GM18507 (cell line): ENCODE measurements around the gene PLA2G4D.

Experiments
- DNase-seq: peaks from one replicate; pipeline ENCODE4 v3.0.0; 2011; ENCODE audit warnings: low read depth; ENCODE audit not compliant: insufficient read length; ENCODE audit errors: extremely low spot score
- FAIRE-seq: peaks from 2 replicates; lab custom pipeline; 2011; peaks lifted over from hg19 to GRCh38; lab: Jason Lieb, UNC

The PLA2G4D gene

GRCh38 chr15:42094512-42094963 is at the start of gene PLA2G4D:
PLA2G4D (minus strand) TSS chr15:42094562; CDS start chr15:42094459, 103 bp downstream.
- FAIRE-seq (peak; percentile 61), DNase-seq (no peak)

GRCh38 chr15:42143356-42143755 is 49.0 kb upstream of the PLA2G4D start:
- FAIRE-seq = no peak

GRCh38 chr15:42141795-42142667 is 47.7 kb upstream of the PLA2G4D start:
- FAIRE-seq = no peak

More at GRCh38 chr15:42143356-42143755, 49.0 kb upstream of the PLA2G4D start:
- no peak for DNase-seq

GRCh38 chr15:42141246-42141645 is 46.9 kb upstream of the PLA2G4D start:
- FAIRE-seq (no peak), DNase-seq (no peak)

More at GRCh38 chr15:42141795-42142667, 47.7 kb upstream of the PLA2G4D start:
- DNase-seq = no peak

- DNase-seq = no peak
- no peak for FAIRE-seq
Observed at GRCh38 chr15:42140383-42141070, 46.2 kb upstream of the PLA2G4D start.

GRCh38 chr15:42139596-42139995 is 45.2 kb upstream of the PLA2G4D start:
- FAIRE-seq (no peak), DNase-seq (no peak)

- no peak for FAIRE-seq
- DNase-seq = no peak
Observed at GRCh38 chr15:42138968-42139386, 44.6 kb upstream of the PLA2G4D start.

- DNase-seq (no peak), FAIRE-seq (no peak)
Observed at GRCh38 chr15:42138411-42138810, 44.0 kb upstream of the PLA2G4D start.

- FAIRE-seq (peak; percentile 86), DNase-seq (no peak)
Observed at GRCh38 chr15:42137461-42138261, 43.3 kb upstream of the PLA2G4D start.

- FAIRE-seq = no peak
- no peak for DNase-seq
Observed at GRCh38 chr15:42136513-42136912, 42.2 kb upstream of the PLA2G4D start.

GRCh38 chr15:42135351-42135750 is 41.0 kb upstream of the PLA2G4D start:
- no peak for FAIRE-seq
- no peak for DNase-seq

- FAIRE-seq (no peak), DNase-seq (no peak)
Observed at GRCh38 chr15:42134617-42135245, 40.4 kb upstream of the PLA2G4D start.

- peak; percentile 73 for FAIRE-seq
- peak; percentile 33 for DNase-seq
Observed at GRCh38 chr15:42133886-42134502, 39.6 kb upstream of the PLA2G4D start.

GRCh38 chr15:42133356-42133755 is 39.0 kb upstream of the PLA2G4D start:
- DNase-seq (no peak), FAIRE-seq (no peak)

GRCh38 chr15:42131826-42132806 is 37.8 kb upstream of the PLA2G4D start:
- DNase-seq (no peak), FAIRE-seq (no peak)

GRCh38 chr15:42131006-42131405 is 36.6 kb upstream of the PLA2G4D start:
- FAIRE-seq (no peak), DNase-seq (no peak)

- FAIRE-seq = no peak
- no peak for DNase-seq
Observed at GRCh38 chr15:42130246-42130986, 36.1 kb upstream of the PLA2G4D start.
